NCI-H1048 (cell line): ENCODE results near the gene NUP214.
"Not testable (repeated sequence)": the region's sequence is repeated elsewhere in the genome, so short reads cannot be mapped to it uniquely, and the experiment has no call there.

Source experiments
- DNase-seq: peaks from one replicate; lab custom pipeline; 2025; lab: John Stamatoyannopoulos, UW

NUP214 gene

GRCh38 chr9:131193051-131193450, 67.7 kb downstream of the NUP214 start:
- no peak for DNase-seq

DNA sequence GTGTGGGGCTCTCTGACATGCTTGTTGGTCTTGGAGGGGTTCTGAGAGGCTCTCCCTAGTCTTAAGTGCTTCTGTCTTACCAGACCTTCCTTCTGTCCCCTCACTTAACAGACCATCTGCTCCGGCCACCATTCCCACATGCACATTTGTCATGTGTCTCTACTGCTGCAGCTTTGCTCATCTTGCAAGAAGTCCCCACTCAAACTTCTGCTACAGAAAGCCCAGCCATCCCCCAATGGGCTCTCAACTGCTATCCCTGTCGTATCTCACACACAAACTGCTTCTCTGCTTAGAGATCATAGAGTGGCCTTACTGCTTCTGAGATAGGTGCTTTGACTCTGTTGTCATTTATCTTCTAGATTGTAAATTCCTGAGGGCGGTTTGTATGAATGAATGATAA, 69.4 kb downstream of the NUP214 start:
- no peak for DNase-seq

- DNase-seq: no peak
Observed at GRCh38 chr9:131197160-131197911, 72.0 kb downstream of the NUP214 start.

DNA sequence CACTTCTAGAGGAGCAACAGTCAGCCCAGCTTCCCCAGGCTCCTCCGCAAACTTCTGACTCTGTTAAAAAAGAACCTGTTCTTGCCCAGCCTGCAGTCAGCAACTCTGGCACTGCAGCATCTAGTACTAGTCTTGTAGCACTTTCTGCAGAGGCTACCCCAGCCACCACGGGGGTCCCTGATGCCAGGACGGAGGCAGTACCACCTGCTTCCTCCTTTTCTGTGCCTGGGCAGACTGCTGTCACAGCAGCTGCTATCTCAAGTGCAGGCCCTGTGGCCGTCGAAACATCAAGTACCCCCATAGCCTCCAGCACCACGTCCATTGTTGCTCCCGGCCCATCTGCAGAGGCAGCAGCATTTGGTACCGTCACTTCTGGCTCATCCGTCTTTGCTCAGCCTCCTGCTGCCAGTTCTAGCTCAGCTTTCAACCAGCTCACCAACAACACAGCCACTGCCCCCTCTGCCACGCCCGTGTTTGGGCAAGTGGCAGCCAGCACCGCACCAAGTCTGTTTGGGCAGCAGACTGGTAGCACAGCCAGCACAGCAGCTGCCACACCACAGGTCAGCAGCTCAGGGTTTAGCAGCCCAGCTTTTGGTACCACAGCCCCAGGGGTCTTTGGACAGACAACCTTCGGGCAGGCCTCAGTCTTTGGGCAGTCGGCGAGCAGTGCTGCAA, 72.8 kb downstream of the NUP214 start:
- no peak for DNase-seq

GRCh38 chr9:131201856-131202255, 76.5 kb downstream of the NUP214 start:
- DNase-seq: no peak

DNA sequence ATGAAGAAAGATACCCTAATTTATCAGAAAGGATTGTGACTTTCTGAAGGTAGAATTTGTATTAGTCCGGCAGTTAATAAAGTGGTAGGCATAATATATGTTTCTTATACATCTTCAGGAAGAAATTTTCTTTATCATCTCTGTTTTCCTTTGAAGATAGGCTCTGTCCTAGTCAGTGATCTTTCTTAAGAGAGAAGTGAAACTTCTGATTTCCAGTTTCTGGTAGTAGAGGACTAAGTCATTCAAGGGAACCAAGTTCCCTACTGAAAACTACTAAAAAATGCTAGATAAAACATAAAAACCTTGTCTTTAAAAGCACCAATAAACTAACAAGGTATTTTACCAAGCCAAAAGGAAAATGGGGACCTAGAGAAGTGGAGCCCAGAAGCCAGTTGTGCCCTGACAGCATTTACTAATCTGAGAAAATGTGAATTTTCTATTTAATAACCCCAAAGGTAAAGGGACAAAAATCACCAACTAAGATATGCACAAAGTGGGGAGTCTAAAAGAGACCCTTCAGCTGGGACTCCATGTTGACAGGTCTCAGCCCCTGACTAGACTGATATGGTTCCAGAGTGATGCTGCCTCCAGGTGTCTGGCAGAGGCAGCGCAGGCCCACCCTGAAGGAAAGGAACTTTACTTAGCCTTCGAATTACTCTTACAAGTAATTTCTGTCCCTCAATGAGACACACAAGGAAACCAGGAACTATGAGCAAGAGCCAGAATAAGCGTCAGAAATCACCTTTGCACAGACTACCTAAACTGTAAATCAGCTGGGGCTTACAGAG, 78.2 kb downstream of the NUP214 start:
- no peak for DNase-seq

GRCh38 chr9:131204285-131204684, 78.9 kb downstream of the NUP214 start:
- DNase-seq: no peak

DNA sequence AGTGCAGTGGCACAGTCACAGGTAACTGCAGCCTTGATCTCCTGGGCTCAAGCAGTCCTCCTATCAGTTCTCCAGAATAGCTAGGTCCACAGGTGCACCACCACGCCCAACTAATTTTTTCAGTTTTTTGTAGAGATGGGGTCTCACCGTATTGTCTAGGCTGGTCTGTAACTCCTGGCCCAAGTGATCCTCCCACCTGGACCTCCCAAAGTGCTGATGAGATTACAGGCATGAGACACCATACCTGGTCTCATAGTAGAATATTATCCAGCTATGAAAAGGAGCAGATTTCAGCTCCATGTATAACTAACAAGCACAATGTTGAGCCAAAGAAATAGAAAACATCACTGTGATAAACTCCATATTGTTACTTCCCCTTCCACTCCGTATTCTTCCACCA, 81.1 kb downstream of the NUP214 start:
- no peak for DNase-seq

DNA sequence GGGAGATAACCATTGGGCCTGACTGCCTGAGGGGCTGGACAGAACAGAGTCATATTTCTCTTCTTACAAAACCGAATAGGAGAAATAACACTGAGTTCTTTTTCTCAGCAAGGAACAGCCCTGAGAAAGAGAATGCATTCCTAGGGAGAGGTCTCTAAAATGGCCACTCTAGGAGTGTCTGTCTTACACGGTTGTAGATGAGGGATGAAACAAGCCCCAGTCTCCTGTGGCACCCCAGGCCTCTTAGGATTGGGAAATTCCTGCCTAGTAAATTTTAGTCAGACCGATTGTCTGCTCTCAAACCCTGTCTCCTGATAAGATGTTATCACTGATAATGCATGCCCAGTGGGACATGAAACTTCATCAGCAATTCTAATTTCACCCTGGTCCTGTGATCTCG, 86.5 kb downstream of the NUP214 start:
- DNase-seq: not testable (repeated sequence)

GRCh38 chr9:131214286-131214856, 89.0 kb downstream of the NUP214 start:
- DNase-seq: no peak

DNA sequence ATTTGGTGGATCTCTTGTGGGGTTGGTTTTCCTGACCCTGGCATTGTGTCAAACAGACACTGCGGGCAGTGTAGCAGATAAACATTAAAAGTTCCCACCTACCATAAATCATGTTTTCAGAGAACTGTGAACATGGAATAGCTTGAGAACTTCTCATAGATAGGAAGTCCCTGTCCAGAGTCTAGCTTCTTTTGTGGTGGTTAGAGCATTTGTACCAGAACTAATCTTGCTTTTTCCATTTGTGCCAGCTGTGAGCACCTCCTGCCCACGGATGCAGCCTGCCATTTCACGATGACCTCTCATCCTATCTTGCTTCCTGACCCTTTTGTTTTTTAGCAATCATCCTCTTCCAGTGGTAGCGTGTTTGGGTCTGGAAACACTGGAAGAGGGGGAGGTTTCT, 89.5 kb downstream of the NUP214 start:
- DNase-seq: no peak

DNA sequence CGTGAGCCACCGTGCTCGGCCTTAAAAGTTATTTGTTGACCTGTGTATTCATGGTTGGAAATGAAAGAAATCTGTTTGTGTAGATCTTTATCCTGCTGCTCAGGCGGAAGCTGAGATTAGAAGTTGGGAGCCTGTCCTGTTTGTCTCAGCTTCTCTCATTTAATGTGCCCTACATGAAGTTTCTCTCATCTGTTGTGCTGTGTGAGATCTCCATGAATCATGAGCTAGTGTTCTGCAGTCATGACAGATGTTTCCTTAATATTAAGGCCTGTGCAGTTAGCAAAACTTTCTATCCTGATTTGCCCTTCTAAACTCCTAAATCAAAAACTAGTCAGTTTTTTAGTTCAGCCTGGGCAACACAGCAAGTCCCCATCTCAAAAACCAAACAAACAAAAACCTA, 91.4 kb downstream of the NUP214 start:
- DNase-seq: no peak

- DNase-seq: no peak
Observed at GRCh38 chr9:131217331-131218031, 92.1 kb downstream of the NUP214 start.

DNA sequence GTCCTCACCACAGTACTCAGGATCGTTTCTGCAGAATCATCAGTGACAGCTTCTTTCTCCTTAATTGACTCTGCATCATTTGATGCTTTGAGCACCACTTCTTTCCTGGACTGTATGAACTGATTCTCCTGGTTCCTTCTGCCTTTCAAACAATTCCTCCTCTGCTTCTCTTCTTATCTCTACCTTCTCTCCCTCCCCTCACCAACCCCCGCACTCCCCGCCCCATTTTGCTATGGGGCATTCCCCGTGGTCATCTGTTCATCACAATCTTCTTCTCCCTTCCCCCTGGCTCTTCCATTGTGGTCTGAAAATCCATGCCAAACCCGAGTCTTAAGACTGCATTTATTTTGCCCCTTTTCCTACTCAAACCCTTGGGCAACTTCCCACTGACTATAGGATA, 93.0 kb downstream of the NUP214 start:
- DNase-seq: no peak

DNA sequence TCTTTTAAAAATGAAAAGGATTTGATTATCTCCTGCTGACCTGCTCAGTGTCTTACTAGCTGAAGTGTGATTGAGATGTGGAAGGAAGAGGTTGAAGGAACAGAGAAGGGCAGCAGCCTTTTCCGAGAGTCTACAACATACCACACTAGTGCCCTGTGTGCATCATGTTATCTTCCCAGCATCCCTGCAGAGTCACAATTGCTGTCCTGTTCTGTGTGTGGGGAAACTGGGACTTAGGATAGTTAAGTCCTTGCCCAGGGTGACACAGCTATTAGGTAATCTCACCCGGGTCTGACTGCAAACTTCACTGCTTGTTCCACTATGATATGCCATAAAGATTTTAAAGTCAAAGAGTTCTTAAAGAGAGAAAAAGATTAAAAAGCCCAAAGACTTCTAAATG, 95.1 kb downstream of the NUP214 start:
- no peak for DNase-seq

- DNase-seq: no peak
Observed at GRCh38 chr9:131222460-131222859, 97.1 kb downstream of the NUP214 start.

DNA sequence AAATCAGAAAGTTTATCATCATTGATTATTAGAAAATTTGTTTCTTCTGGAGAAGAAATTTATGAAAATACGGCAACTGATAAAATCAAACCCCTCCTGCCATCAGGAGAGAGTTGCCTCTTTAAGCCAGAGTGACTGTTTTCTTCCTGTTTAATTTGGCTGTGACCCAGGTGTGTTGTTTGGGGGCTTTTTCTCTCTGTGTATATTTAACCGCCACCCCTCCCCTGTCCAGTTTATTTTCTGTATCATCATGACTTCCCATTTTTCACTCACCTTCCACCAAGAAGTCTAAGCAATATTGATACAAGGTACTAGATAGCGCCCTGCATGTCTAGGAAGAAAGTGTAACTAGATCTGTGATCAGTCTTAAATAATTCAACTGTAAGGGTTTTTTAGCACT, 100.8 kb downstream of the NUP214 start:
- DNase-seq: no peak

GRCh38 chr9:131227112-131227958, 101.9 kb downstream of the NUP214 start:
- DNase-seq: no peak

GRCh38 chr9:131227959-131228460, 102.6 kb downstream of the NUP214 start:
- DNase-seq: no peak

GRCh38 chr9:131228988-131229387, 103.6 kb downstream of the NUP214 start:
- no peak for DNase-seq

DNA sequence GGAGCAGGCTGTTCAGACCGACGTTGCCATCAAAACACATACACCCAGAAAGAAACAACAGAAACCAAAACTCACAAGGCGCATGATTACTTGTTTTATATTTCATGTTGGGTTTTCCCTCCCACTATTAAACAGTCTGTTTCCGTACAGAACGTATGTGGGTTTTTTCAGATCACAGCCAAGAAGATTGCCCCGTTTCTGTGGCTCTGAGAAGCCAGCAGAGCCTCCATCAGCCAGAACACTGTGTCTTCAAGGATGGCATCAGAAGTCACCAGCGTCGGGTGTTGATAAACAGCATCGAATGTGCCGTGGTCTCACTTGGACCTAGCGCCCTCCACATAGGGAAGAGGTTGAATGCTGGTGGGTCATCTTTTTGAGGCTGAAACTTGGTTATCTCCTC, 108.2 kb downstream of the NUP214 start:
- no peak for DNase-seq
